Measurements from ENCODE around the gene MAFG.

MAFG gene

GRCh38 chr17:81967244-81967532 is 39.7 kb upstream of the MAFG start:
- no peak for TF ChIP-seq CTCF (IDR thresholded peaks at IDR 0.05)

GRCh38 chr17:81966343-81967243 is 39.1 kb upstream of the MAFG start:
- TF ChIP-seq CTCF (IDR thresholded peaks at IDR 0.05), result no peak

- TF ChIP-seq CTCF (IDR thresholded peaks at IDR 0.05), result no peak
Observed at GRCh38 chr17:81964081-81964849, 36.7 kb upstream of the MAFG start.

GRCh38 chr17:81962499-81963441 is 35.2 kb upstream of the MAFG start:
- TF ChIP-seq CTCF (IDR thresholded peaks at IDR 0.05), result no peak

GRCh38 chr17:81961521-81962498 is 34.3 kb upstream of the MAFG start:
- no peak for TF ChIP-seq CTCF (IDR thresholded peaks at IDR 0.05)

- TF ChIP-seq CTCF (IDR thresholded peaks at IDR 0.05), result peak; percentile 31
Observed at GRCh38 chr17:81961087-81961511, 33.6 kb upstream of the MAFG start, which contains the start of gene NOTUM. NOTUM (minus strand) TSS chr17:81961187; CDS start chr17:81960909, 278 bp downstream.

Measured in LNCAP (cell line).